Panc1 (cell line): ENCODE results near the gene CMIP. TPM values are rescaled to one million over a fixed set of nuclear protein-coding genes. Genes with fewer than 3 reads are reported as not detected.
"Not testable (repeated sequence)": the region's sequence is repeated elsewhere in the genome, so short reads cannot be mapped to it uniquely, and the experiment has no call there.

ENCODE experiments used
- ATAC-seq: fragments of 200-7000 bp; cut with Tn5 transposase; 2 replicates; pipeline ENCODE4 v1.9.1; 2020; ENCODE audit warnings: mild to moderate bottlenecking, moderate library complexity
- BruUV-seq: library from RNA; stranded (reverse); fragments of 400-500 nt; replicated peaks from 2 replicates; lab custom pipeline; 2021; lab: Mats Ljungman, UMichigan
- CTCF ChIA-PET: fragments of 300-600 bp; sonication (Branson Sonifier 250); formaldehyde crosslinking; loops from one replicate; lab custom pipeline; 2022; ENCODE audit warnings: antibody characterized with exemption; lab: Charles Lee
- POLR2A ChIA-PET: fragments of 300-600 bp; sonication (Branson Sonifier 250); formaldehyde crosslinking; loops from one replicate; lab custom pipeline; 2022; ENCODE audit warnings: antibody characterized with exemption; lab: Charles Lee
- DNase-seq: peaks from one replicate; pipeline ENCODE4 v3.0.0-alpha.2; 2010; ENCODE audit warnings: low read depth, low spot score
- H3K27ac ChIP-seq: 2 replicates; pipeline ENCODE4 v1.5.1; 2011; ENCODE audit warnings: mild to moderate bottlenecking, low read length, inconsistent platforms
- H3K27me3 ChIP-seq: fragments of 200-500 bp; sonication (Bioruptor generic); 2 replicates; pipeline ENCODE4 v1.6.0; 2014; ENCODE audit warnings: low read length, inconsistent platforms; ENCODE audit not compliant: control insufficient read depth, insufficient read depth
- H3K36me3 ChIP-seq: fragments of 200-500 bp; sonication (Bioruptor generic); 2 replicates; pipeline ENCODE4 v1.5.1; 2014; ENCODE audit warnings: inconsistent platforms, mild to moderate bottlenecking, low read length, moderate library complexity; ENCODE audit not compliant: control insufficient read depth, insufficient read depth
- H3K4me1 ChIP-seq: 2 replicates; pipeline ENCODE4 v1.5.1; 2011; ENCODE audit warnings: inconsistent platforms, mild to moderate bottlenecking, low read length, moderate library complexity; ENCODE audit not compliant: control insufficient read depth, insufficient read depth
- H3K4me3 ChIP-seq, 2 experiments: 2 replicates each; pipeline ENCODE4 v1.5.1; 2011 to 2012; ENCODE audit warnings: low read depth in 2 of 2, low read length in 2 of 2, mild to moderate bottlenecking in 2 of 2, inconsistent platforms in 1 of 2, moderate library complexity in 1 of 2
- H3K9me3 ChIP-seq: fragments of 200-500 bp; sonication (Bioruptor generic); 2 replicates; pipeline ENCODE4 v1.5.1; 2014; ENCODE audit warnings: low read depth, mild to moderate bottlenecking, inconsistent platforms, low read length, moderate library complexity; ENCODE audit not compliant: control insufficient read depth, insufficient read depth
- POLR2AphosphoS5 ChIP-seq: IDR thresholded peaks from 2 replicates; pipeline ENCODE4 v1.6.1; 2012; ENCODE audit warnings: mild to moderate bottlenecking, low read depth, low read length, moderate library complexity
- SIN3A ChIP-seq: IDR thresholded peaks from 2 replicates; pipeline ENCODE4 v1.6.1; 2012; ENCODE audit warnings: low read depth, mild to moderate bottlenecking, low read length, moderate library complexity, borderline replicate concordance; ENCODE audit not compliant: insufficient read depth
- TCF7L2 ChIP-seq: IDR thresholded peaks from 2 replicates; pipeline ENCODE4 v1.6.1; 2011; ENCODE audit warnings: mild to moderate bottlenecking, low read depth, low read length, inconsistent platforms
- in situ Hi-C: cut with HindIII; loops from 2 replicates; pipeline ENCODE4 v1.10.0; 2016; ENCODE audit warnings: low sequenced_read_pairs, low pct_unique_long_range_greater_than_20kb
- intact Hi-C: fragments of 100-400 bp; cut with micrococcal nuclease; formaldehyde crosslinking; loops from one replicate; pipeline ENCODE4 v1.10.0; 2022; ENCODE audit not compliant: unreplicated experiment
- total RNA-seq: library from RNA; stranded (reverse); gene quantifications from one replicate; pipeline ENCODE4 v1.2.1, GENCODE V29; 2021; ENCODE audit not compliant: unreplicated experiment
- TF ChIP-seq, protein P1 (sequence below), 2 experiments: IDR thresholded peaks; 2 replicates each; pipeline ENCODE4 v1.6.1; 2011 to 2012; ENCODE audit warnings: low read depth in 2 of 2, control low read depth in 1 of 2, low read length in 1 of 2, mild to moderate bottlenecking in 1 of 2, moderate library complexity in 1 of 2; ENCODE audit not compliant: insufficient read depth in 1 of 2
- TF ChIP-seq, protein P2 (sequence below): fragments of 450-650 bp; IDR thresholded peaks from 2 replicates; pipeline ENCODE4 v1.5.1; 2017; ENCODE audit warnings: mild to moderate bottlenecking

Gene CMIP
- total RNA-seq, 1 experiment from 2014 or later, result 49.7 TPM

DNA sequence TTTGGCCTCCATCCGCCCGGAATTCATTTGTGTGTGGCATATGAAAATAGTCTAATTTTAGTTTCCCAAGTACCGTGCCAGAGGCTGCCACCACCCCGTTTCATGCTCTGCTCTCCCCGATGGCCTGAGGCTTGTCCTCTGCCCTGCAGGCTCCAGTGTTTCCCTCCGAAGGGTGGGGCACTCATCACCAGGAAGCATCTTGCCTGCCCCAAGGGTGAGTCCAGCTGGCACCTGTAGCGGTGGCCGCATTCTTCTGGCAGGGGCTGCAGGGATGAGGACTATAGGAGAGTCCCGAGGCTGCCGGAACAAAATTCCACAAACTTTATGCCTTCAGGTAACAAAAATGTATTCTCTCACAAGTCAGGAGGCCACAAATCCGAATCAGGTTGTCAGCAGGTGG is 23.1 kb upstream of the CMIP start:
- POLR2A ChIA-PET, result no interaction called here
- in situ Hi-C loops, result no loop called here
- Histone ChIP-seq H3K4me3 (no peak overlapping the region), H3K27ac (no peak overlapping the region), H3K4me1 (no peaks in the 10 kb centered on the region), H3K27me3 (no peaks in the 10 kb centered on the region), H3K9me3 (no peaks in the 10 kb centered on the region), H3K36me3 (no peaks in the 10 kb centered on the region)
- intact Hi-C loops, result no loop called here
- CTCF ChIA-PET, result no interaction called here
- TF ChIP-seq POLR2AphosphoS5, result no peak
- TF ChIP-seq, protein P1, sequence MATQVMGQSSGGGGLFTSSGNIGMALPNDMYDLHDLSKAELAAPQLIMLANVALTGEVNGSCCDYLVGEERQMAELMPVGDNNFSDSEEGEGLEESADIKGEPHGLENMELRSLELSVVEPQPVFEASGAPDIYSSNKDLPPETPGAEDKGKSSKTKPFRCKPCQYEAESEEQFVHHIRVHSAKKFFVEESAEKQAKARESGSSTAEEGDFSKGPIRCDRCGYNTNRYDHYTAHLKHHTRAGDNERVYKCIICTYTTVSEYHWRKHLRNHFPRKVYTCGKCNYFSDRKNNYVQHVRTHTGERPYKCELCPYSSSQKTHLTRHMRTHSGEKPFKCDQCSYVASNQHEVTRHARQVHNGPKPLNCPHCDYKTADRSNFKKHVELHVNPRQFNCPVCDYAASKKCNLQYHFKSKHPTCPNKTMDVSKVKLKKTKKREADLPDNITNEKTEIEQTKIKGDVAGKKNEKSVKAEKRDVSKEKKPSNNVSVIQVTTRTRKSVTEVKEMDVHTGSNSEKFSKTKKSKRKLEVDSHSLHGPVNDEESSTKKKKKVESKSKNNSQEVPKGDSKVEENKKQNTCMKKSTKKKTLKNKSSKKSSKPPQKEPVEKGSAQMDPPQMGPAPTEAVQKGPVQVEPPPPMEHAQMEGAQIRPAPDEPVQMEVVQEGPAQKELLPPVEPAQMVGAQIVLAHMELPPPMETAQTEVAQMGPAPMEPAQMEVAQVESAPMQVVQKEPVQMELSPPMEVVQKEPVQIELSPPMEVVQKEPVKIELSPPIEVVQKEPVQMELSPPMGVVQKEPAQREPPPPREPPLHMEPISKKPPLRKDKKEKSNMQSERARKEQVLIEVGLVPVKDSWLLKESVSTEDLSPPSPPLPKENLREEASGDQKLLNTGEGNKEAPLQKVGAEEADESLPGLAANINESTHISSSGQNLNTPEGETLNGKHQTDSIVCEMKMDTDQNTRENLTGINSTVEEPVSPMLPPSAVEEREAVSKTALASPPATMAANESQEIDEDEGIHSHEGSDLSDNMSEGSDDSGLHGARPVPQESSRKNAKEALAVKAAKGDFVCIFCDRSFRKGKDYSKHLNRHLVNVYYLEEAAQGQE (IDR thresholded peaks at IDR 0.05; ENCODE audit: insufficient read depth in 1 of 2, low read depth in 2 of 2, low read length in 1 of 2), result no peak
- TF ChIP-seq TCF7L2, result no peak
- no peak for TF ChIP-seq SIN3A
- TF ChIP-seq, protein P2, sequence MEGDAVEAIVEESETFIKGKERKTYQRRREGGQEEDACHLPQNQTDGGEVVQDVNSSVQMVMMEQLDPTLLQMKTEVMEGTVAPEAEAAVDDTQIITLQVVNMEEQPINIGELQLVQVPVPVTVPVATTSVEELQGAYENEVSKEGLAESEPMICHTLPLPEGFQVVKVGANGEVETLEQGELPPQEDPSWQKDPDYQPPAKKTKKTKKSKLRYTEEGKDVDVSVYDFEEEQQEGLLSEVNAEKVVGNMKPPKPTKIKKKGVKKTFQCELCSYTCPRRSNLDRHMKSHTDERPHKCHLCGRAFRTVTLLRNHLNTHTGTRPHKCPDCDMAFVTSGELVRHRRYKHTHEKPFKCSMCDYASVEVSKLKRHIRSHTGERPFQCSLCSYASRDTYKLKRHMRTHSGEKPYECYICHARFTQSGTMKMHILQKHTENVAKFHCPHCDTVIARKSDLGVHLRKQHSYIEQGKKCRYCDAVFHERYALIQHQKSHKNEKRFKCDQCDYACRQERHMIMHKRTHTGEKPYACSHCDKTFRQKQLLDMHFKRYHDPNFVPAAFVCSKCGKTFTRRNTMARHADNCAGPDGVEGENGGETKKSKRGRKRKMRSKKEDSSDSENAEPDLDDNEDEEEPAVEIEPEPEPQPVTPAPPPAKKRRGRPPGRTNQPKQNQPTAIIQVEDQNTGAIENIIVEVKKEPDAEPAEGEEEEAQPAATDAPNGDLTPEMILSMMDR, result no peak
- DNase-seq (no peak), ATAC-seq (no peak)
- BruUV-seq, result no TSS peak

DNA sequence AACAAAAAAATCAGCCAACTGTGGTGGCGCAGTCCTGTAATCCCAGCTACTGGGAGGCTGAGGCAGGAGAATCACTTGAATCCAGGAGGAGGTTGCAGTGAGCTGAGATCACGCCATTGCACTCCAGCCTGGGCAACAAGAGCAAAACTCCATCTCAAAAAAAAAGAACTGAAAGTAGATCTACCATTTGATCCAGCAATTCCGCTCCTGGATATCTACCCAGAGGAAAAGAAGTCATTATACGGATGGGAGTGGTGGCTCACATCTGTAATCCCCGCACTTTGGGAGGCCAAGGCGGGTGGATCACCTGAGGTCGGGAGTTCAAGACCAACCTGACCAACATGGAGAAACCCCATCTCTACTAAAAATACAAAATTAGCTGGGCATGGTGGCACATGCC is 22.5 kb upstream of the CMIP start:
- CTCF ChIA-PET, H3K36me3 ChIP-seq, intact Hi-C loops, H3K4me1 ChIP-seq, BruUV-seq, in situ Hi-C loops, POLR2A ChIA-PET, H3K27me3 ChIP-seq, H3K4me3 ChIP-seq, H3K27ac ChIP-seq, DNase-seq, ATAC-seq, H3K9me3 ChIP-seq: not testable (repeated sequence)

DNA sequence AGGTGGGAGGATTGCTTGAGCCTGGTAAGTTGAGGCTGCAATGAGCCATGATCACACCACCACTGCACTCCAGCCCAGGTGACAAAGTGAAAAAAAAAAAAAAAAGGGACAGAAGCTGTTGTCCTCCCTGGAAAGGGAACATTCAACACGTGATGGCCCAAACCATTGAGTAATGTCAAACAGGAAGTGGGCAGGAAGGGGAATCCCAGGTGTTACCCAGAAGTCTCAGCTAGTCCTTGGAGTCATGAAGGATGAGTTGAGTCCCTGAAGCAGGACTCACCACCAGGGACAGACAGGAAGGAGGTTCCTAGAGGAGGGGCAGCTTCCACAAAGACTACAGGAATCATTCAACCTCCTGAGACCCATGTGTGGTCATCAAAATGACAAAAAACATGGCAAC is 19.8 kb upstream of the CMIP start:
- Histone ChIP-seq H3K27me3 (no peaks in the 10 kb centered on the region), H3K9me3 (no peaks in the 10 kb centered on the region), H3K36me3 (no peaks in the 10 kb centered on the region), H3K4me3 (no peak overlapping the region), H3K27ac (no peak overlapping the region), H3K4me1 (no peaks in the 10 kb centered on the region; the same call in 1 of the 2 replicates)
- DNase-seq (no peak), ATAC-seq (no peak)
- in situ Hi-C loops, result no loop called here
- intact Hi-C loops, result no loop called here
- ChIA-PET POLR2A (no interaction called here), CTCF (no interaction called here)
- TF ChIP-seq, protein P2, result no peak
- no peak for TF ChIP-seq TCF7L2
- TF ChIP-seq POLR2AphosphoS5, result no peak
- TF ChIP-seq SIN3A, result no peak
- TF ChIP-seq, protein P1 (IDR thresholded peaks at IDR 0.05; ENCODE audit: insufficient read depth in 1 of 2, low read depth in 2 of 2, low read length in 1 of 2), result no peak
- no TSS peak for BruUV-seq
